Uterus (tissue), 2 donors: ENCODE data around the gene CLDN9.

Experiments used
- CTCF ChIP-seq, 4 experiments: fragments of 200-600 bp in 2 of 4; fragments of 450-650 bp in 2 of 4; sonication (generic) in 2 of 4; IDR thresholded peaks; one replicate each; pipeline ENCODE4 v1.5.1; 2016 to 2019; ENCODE audit warnings: antibody characterized with exemption in 4 of 4, mild to moderate bottlenecking in 2 of 4, moderate library complexity in 1 of 4
- POLR2A ChIP-seq, 2 donors: fragments of 450-650 bp; IDR thresholded peaks; one replicate each; pipeline ENCODE4 v1.6.1; 2016; ENCODE audit warnings: antibody characterized with exemption in 2 of 2, mild to moderate bottlenecking in 1 of 2, moderate library complexity in 1 of 2

GRCh38 chr16:3050487-3050886 lies 37.8 kb downstream of the CLDN9 start:
- TF ChIP-seq POLR2A (IDR thresholded peaks at IDR 0.05), result no peak
- TF ChIP-seq CTCF (IDR thresholded peaks at IDR 0.05), result no peak
